H1 (cell line): ENCODE data around the gene CACNA1D. TPM values are rescaled to one million over a fixed set of nuclear protein-coding genes. Genes with fewer than 3 reads are reported as not detected.

Source experiments
- CTCF ChIA-PET: fragments of 300-600 bp; sonication (Branson Sonifier 250); formaldehyde crosslinking; loops from one replicate; lab custom pipeline; 2021; ENCODE audit not compliant: partially characterized antibody; lab: Charles Lee
- POLR2A ChIA-PET: fragments of 300-600 bp; sonication (Branson Sonifier 250); formaldehyde crosslinking; loops from one replicate; lab custom pipeline; 2021; ENCODE audit warnings: inconsistent platforms; ENCODE audit not compliant: partially characterized antibody; lab: Charles Lee
- DNase-seq, 2 experiments: peaks; one replicate each; pipeline versions ENCODE4 v3.0.0 to v3.0.0-alpha.2; 2010 to 2022; ENCODE audit warnings: low spot score in 2 of 2, low read depth in 1 of 2, mixed read lengths in 1 of 2
- FAIRE-seq: peaks from 2 replicates; lab custom pipeline; 2011; peaks lifted over from hg19 to GRCh38; lab: Jason Lieb, UNC
- H2AFZ ChIP-seq: 2 replicates; pipeline ENCODE4 v1.8.1; 2012; ENCODE audit warnings: low read length, inconsistent platforms
- H2AK5ac ChIP-seq: 2 replicates; pipeline ENCODE4 v1.6.1; 2013; ENCODE audit warnings: low read depth, low read length
- H2BK120ac ChIP-seq: replicated peaks from 2 replicates; pipeline ENCODE3; 2013; ENCODE audit warnings: low read depth, low read length, inconsistent platforms
- H2BK12ac ChIP-seq: 2 replicates; pipeline ENCODE4 v1.6.1; 2013; ENCODE audit warnings: low read depth, low read length
- H2BK15ac ChIP-seq: 2 replicates; pipeline ENCODE4 v1.6.1; 2013; ENCODE audit warnings: low read length
- H2BK20ac ChIP-seq: 2 replicates; pipeline ENCODE4 v1.6.1; 2013; ENCODE audit warnings: low read length
- H2BK5ac ChIP-seq: 2 replicates; pipeline ENCODE4 v1.6.1; 2013; ENCODE audit warnings: low read depth, low read length
- H3K14ac ChIP-seq: 2 replicates; pipeline ENCODE4 v1.6.1; 2013; ENCODE audit warnings: inconsistent platforms; ENCODE audit not compliant: insufficient read length
- H3K18ac ChIP-seq: 2 replicates; pipeline ENCODE4 v1.6.1; 2013; ENCODE audit warnings: low read length; ENCODE audit errors: extremely low read depth
- H3K23ac ChIP-seq: 2 replicates; pipeline ENCODE4 v1.6.1; 2013; ENCODE audit warnings: inconsistent platforms; ENCODE audit not compliant: insufficient read length
- H3K23me2 ChIP-seq: 2 replicates; pipeline ENCODE4 v1.6.1; 2013; ENCODE audit warnings: low read depth, low read length
- H3K27ac ChIP-seq: 2 replicates; pipeline ENCODE4 v1.6.1; 2011; ENCODE audit warnings: low read depth, low read length, inconsistent platforms
- H3K27me3 ChIP-seq, 4 experiments: replicated peaks in 1 of 4; 1 replicate in 1 of 4; 2 replicates in 3 of 4; pipeline versions ENCODE4 v1.6.1 to v1.8.1; 2011 to 2013; ENCODE audit warnings: low read length in 3 of 4, mild to moderate bottlenecking in 3 of 4, inconsistent platforms in 2 of 4, mixed read lengths in 2 of 4, moderate library complexity in 1 of 4; ENCODE audit not compliant: control insufficient read depth in 3 of 4, insufficient read depth in 3 of 4; ENCODE audit errors: extremely low read depth in 1 of 4
- H3K36me3 ChIP-seq, 4 experiments: 2 replicates each; pipeline versions ENCODE4 v1.6.1 to v1.8.1; 2011 to 2013; ENCODE audit warnings: mild to moderate bottlenecking in 4 of 4, low read length in 3 of 4, moderate library complexity in 2 of 4, control low read depth in 1 of 4, inconsistent platforms in 1 of 4; ENCODE audit not compliant: insufficient read depth in 4 of 4, control insufficient read depth in 2 of 4
- H3K4ac ChIP-seq: replicated peaks from 2 replicates; pipeline ENCODE3; 2013; ENCODE audit warnings: low read length, low read depth, mixed read lengths, inconsistent platforms; ENCODE audit not compliant: insufficient read length
- H3K4me1 ChIP-seq, 4 experiments: replicated peaks in 1 of 4; 1 replicate in 1 of 4; 2 replicates in 3 of 4; pipeline versions ENCODE4 v1.6.1 to v1.8.1; 2011 to 2013; ENCODE audit warnings: low read length in 3 of 4, inconsistent platforms in 2 of 4, mixed read lengths in 1 of 4; ENCODE audit not compliant: insufficient read depth in 4 of 4, control insufficient read depth in 3 of 4
- H3K4me2 ChIP-seq, 2 experiments: 2 replicates each; pipeline versions ENCODE4 v1.6.1 to v1.8.1; 2011 to 2013; ENCODE audit warnings: low read depth in 2 of 2, low read length in 2 of 2, control low read depth in 1 of 2, inconsistent platforms in 1 of 2, mild to moderate bottlenecking in 1 of 2; ENCODE audit not compliant: insufficient read depth in 1 of 2
- H3K4me3 ChIP-seq, 4 experiments: fragments of 200-600, 300-600 bp in 1 of 4; sonication (generic), shearing (Covaris generic), sonication (Bioruptor Twin) in 1 of 4; 2 replicates each; pipeline versions ENCODE4 v1.5.1 to v1.8.1; 2011 to 2016; ENCODE audit warnings: low read length in 4 of 4, low read depth in 3 of 4, control low read depth in 2 of 4, inconsistent platforms in 2 of 4, mild to moderate bottlenecking in 2 of 4, mixed read lengths in 1 of 4, moderate library complexity in 1 of 4; ENCODE audit not compliant: insufficient read depth in 2 of 4; ENCODE audit errors: extremely low read depth in 1 of 4
- H3K56ac ChIP-seq: replicated peaks from 2 replicates; pipeline ENCODE3; 2013; ENCODE audit warnings: low read depth, mild to moderate bottlenecking, mixed read lengths, low read length, inconsistent platforms; ENCODE audit not compliant: insufficient read length
- H3K79me1 ChIP-seq: 2 replicates; pipeline ENCODE4 v1.6.1; 2013; ENCODE audit warnings: low read depth, low read length, control low read depth
- H3K79me2 ChIP-seq, 2 experiments: 2 replicates each; pipeline versions ENCODE4 v1.6.1 to v1.8.1; 2012 to 2013; ENCODE audit warnings: low read length in 2 of 2, mild to moderate bottlenecking in 2 of 2, inconsistent platforms in 1 of 2; ENCODE audit not compliant: insufficient read depth in 2 of 2, control insufficient read depth in 1 of 2
- H3K9ac ChIP-seq, 4 experiments: replicated peaks in 1 of 4; 1 replicate in 1 of 4; 2 replicates in 3 of 4; pipeline versions ENCODE4 v1.6.1 to v1.8.1; 2011 to 2013; ENCODE audit warnings: low read depth in 3 of 4, low read length in 3 of 4, control low read depth in 2 of 4, mild to moderate bottlenecking in 2 of 4, moderate library complexity in 2 of 4, inconsistent platforms in 1 of 4; ENCODE audit errors: extremely low read depth in 1 of 4
- H3K9me3 ChIP-seq, 2 experiments: 2 replicates each; pipeline versions ENCODE4 v1.6.1 to v1.8.1; 2012 to 2013; ENCODE audit warnings: mild to moderate bottlenecking in 2 of 2, moderate library complexity in 2 of 2, control low read depth in 1 of 2, inconsistent platforms in 1 of 2, low read depth in 1 of 2, low read length in 1 of 2, mixed read lengths in 1 of 2; ENCODE audit not compliant: insufficient read depth in 2 of 2
- H4K20me1 ChIP-seq, 2 experiments: replicated peaks in 1 of 2; 2 replicates each; pipeline versions ENCODE3 to v1.8.1; 2011 to 2013; ENCODE audit warnings: inconsistent platforms in 2 of 2, low read length in 2 of 2, mild to moderate bottlenecking in 1 of 2; ENCODE audit not compliant: insufficient read depth in 2 of 2, control insufficient read depth in 1 of 2
- H4K5ac ChIP-seq: 2 replicates; pipeline ENCODE4 v1.6.1; 2013; ENCODE audit warnings: low read length, low read depth, mixed read lengths, inconsistent platforms; ENCODE audit not compliant: insufficient read length
- H4K8ac ChIP-seq: 2 replicates; pipeline ENCODE4 v1.8.0; 2013; ENCODE audit warnings: mild to moderate bottlenecking, moderate library complexity, low read length, inconsistent platforms; ENCODE audit not compliant: insufficient read depth; ENCODE audit errors: extremely low read depth
- H4K91ac ChIP-seq: replicated peaks from 2 replicates; pipeline ENCODE3; 2013; ENCODE audit warnings: low read length, mixed read lengths, inconsistent platforms; ENCODE audit not compliant: insufficient read length
- CREB1 ChIP-seq: IDR thresholded peaks from 2 replicates; pipeline ENCODE4 v1.6.1; 2012; ENCODE audit warnings: inconsistent platforms
- EZH2 ChIP-seq: fragments of 200-600 bp; sonication (generic); IDR thresholded peaks from 2 replicates; pipeline ENCODE4 v1.7.1; 2012; ENCODE audit warnings: low read depth, mild to moderate bottlenecking, moderate library complexity, low read length, inconsistent platforms; ENCODE audit not compliant: severe bottlenecking
- KDM5A ChIP-seq: fragments of 200-600 bp; IDR thresholded peaks from 2 replicates; pipeline ENCODE4 v1.7.1; 2012; ENCODE audit warnings: mild to moderate bottlenecking, low read length, inconsistent platforms, mixed read lengths
- SP4 ChIP-seq: IDR thresholded peaks from 2 replicates; pipeline ENCODE4 v1.6.1; 2012; ENCODE audit warnings: low read length, inconsistent platforms
- WGBS, 2 experiments: shearing (Covaris generic) in 1 of 2; methylation state at CpG; one replicate each; pipeline versions ENCODE4 v1.1.6 to v1.1.7; 2013 to 2015; ENCODE audit warnings: low lambda C conversion rate in 2 of 2, mixed read lengths in 2 of 2, inconsistent platforms in 1 of 2, low coverage in 1 of 2, missing lambda C conversion rate in 1 of 2; ENCODE audit not compliant: insufficient replicate concordance in 2 of 2, insufficient coverage in 1 of 2, insufficient read length in 1 of 2; ENCODE audit errors: extremely low coverage in 1 of 2, missing lambda C conversion rate in 1 of 2; 5-methylcytosine and 5-hydroxymethylcytosine counted together
- polyA plus RNA-seq, 7 experiments: library from polyadenylated mRNA; depleted of rRNA in 3 of 7; stranded (reverse) in 5 of 7; unstranded in 2 of 7; fragments of >200 nt in 5 of 7; fragments of 200-250 nt in 2 of 7; gene quantifications; 1 replicate in 5 of 7; 2 replicates in 1 of 7; 4 replicates in 1 of 7; pipeline versions ENCODE4 v1.2.1 to v1.2.3, GENCODE V29; 2011 to 2013; ENCODE audit warnings: missing spikeins in 2 of 7, mixed read lengths in 2 of 7
- total RNA-seq: library from RNA; stranded (reverse); fragmentation: NEBNext Ultra II Directional; extraction: Animal tissue kit (Norgen Biotek cat#: 25700); gene quantifications from 2 replicates; pipeline ENCODE4 v1.2.1, GENCODE V29; 2021

The CACNA1D gene
- total and polyA plus RNA-seq, 2 of the 8 experiments (the other 6 are each of a cell fraction or from before 2014, with no cell fraction given), result 2.0 to 2.9 TPM

DNA sequence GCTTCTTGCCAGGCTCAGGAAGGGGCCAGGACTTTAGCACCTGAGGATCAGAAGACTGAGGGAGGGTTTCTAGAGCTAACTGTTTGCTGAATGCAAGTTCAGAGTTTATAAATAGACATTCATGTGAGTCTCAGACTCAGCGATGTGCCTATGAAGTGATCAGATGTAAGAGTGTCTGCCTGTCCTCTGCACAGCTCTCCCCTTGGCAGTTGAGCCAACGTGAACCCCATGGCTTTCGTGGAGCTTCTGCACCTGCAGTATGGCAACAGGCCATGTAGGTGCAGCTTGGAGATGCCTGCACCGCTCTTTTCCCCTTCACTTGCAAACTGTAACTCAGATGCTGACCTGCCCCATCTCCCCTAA is 209.9 kb downstream of the CACNA1D start:
- H2BK20ac ChIP-seq, result no peak overlapping the region
- H3K27ac ChIP-seq, result no peak overlapping the region
- H2AFZ ChIP-seq, result peak overlapping the region; percentile 46; the same call in 1 of the 2 replicates
- no peaks in the 10 kb centered on the region; a peak in 1 of 7 replicates for H3K27me3 ChIP-seq
- WGBS, 2 experiments, result 92% methylated on average over 4 of the region's 4 CpGs; no CpG with 5 or more reads in 1 of the 2 experiments
- CTCF ChIA-PET, result interaction anchor here (0.7 to 2.8 kb wide), 8 partner anchors 10 to 330 kb away, joined by 3 to 11 read pairs (median 4); no protein-coding TSS in a partner anchor
- H3K9me3 ChIP-seq, result no peaks in the 10 kb centered on the region
- no peak overlapping the region for H3K4ac ChIP-seq
- no peaks in the 10 kb centered on the region for H3K4me1 ChIP-seq
- no peak overlapping the region for H3K23ac ChIP-seq
- no peak overlapping the region for H3K4me3 ChIP-seq
- H3K4me2 ChIP-seq, result no peak overlapping the region
- no peak overlapping the region for H4K5ac ChIP-seq
- no peak overlapping the region for H4K91ac ChIP-seq
- POLR2A ChIA-PET, result interaction anchor here (1.4 kb wide), 1 partner anchor 125 kb away, joined by 3 read pairs; no protein-coding TSS in a partner anchor
- H2BK15ac ChIP-seq, result no peak overlapping the region
- H3K14ac ChIP-seq, result no peak overlapping the region
- no peak overlapping the region for H2BK5ac ChIP-seq
- peak in 1 of 2 experiments; percentile 36 for DNase-seq
- no peaks in the 10 kb centered on the region for H3K23me2 ChIP-seq
- no peak overlapping the region for H2BK120ac ChIP-seq
- no peak for FAIRE-seq
- no peaks in the 10 kb centered on the region for H3K36me3 ChIP-seq
- H4K20me1 ChIP-seq, result no peaks in the 10 kb centered on the region
- no peak overlapping the region for H3K9ac ChIP-seq
- no peak overlapping the region for H3K56ac ChIP-seq
- H3K18ac ChIP-seq, result no peak overlapping the region
- H2BK12ac ChIP-seq, result no peak overlapping the region
- H3K79me1 ChIP-seq, result no peaks in the 10 kb centered on the region
- TF ChIP-seq EZH2 (no peak), KDM5A (no peak), CREB1 (no peak), SP4 (no peak)
- H4K8ac ChIP-seq, result no peak overlapping the region
- H3K79me2 ChIP-seq, result no peaks in the 10 kb centered on the region
- no peak overlapping the region for H2AK5ac ChIP-seq
